Stimulated activated CD8-positive, alpha-beta memory T cell treated with anti-CD3 and anti-CD28 coated beads, Interleukin-15, amount 100 ng/mL, for 24 hours (primary cell): Measurements from ENCODE around the gene DOCK3.
"Not testable (repeated sequence)": the region's sequence is repeated elsewhere in the genome, so short reads cannot be mapped to it uniquely, and the experiment has no call there.

ENCODE experiments used
- DNase-seq: peaks from one replicate; pipeline ENCODE4 v3.0.0-alpha.2; 2020; ENCODE audit warnings: low read depth

DOCK3 gene

DNA sequence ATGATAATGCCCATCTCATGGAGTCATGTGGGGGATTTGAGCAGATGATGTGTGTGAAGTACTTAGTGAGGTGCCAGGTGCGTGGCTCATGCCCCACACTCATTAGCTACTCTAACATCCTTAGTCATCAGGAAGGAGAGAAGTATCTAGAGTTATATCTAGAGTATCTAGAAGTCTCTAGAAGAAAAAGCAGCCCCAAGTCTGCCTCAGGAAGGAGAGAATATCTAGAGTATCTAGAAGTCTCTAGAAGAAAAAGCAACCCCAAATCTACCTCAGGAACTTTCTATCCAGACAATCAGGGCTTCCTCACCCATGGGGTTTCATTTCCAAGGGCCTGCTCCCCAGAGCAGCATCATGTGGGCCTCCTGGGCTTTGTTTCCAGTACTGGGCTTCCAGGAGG, 24.7 kb upstream of the DOCK3 start:
- no peak for DNase-seq

DNA sequence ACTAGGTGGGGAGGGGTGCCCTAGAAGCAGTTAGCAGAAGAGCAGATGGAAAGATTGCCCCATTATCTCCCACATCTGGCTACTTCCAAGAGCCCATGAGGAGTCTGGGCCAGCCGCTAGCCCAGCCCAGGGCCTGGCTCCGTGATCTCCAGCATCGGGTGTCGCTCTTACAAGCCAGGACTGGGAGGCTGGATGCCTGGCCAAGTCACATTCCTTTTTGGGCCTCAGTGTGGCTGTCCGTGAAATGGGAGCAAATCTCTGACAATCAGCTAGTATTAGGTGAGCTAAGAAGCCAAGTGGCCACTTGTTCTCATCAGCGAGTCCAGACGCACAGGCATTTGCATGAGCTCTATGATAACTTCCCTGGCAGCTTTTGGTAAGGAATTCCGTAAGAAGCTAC, 23.3 kb upstream of the DOCK3 start:
- DNase-seq: no peak

DNA sequence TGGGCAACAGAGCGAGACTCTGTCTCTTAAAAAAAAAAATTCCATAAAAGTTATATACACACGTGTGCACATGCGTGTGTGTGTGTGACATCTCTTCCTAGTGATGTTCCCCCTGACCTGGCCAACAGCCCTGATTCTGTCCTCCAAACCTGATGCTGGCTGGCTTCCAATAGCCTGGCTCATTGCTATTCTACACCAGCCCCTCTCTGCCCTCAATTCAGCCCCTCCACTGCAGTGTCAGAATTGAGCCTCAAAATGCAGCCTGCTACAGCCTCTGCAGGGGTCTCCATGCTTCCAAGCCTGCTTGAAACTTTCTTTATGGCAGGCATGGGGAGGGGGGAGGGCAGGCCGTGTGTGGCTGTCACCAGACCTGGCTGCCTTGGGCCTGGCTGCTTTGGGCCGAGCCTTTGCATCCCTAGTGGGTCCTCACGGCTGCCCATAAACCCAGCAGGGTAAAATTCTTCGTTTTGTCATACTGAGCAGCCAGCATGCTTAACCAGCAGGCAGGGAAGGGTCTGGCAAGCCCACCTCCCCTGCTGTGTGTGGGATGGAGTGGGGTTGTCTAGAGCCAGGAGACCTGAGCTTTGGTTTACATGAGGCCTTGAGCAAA, 22.7 kb upstream of the DOCK3 start:
- no peak for DNase-seq

DNA sequence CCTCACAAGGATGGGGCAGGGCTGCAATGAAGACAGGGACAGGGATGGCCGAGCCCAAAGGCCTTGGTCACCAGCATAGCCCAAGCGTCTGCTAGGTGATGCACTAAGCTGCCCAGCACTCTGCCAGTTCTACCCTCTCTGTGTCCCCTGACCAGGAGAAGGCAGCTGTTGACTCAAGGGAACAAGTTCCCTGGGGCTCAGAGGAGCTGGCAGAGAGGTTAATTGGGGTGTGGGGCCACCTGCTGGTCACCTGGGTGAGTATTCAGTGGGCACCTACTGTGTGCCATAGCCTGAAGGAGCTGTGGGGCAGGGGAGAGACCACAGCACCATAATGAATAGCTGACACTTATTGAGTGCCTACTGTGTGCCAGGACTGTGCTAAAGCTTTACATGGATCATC, 22.0 kb upstream of the DOCK3 start:
- DNase-seq: no peak

DNA sequence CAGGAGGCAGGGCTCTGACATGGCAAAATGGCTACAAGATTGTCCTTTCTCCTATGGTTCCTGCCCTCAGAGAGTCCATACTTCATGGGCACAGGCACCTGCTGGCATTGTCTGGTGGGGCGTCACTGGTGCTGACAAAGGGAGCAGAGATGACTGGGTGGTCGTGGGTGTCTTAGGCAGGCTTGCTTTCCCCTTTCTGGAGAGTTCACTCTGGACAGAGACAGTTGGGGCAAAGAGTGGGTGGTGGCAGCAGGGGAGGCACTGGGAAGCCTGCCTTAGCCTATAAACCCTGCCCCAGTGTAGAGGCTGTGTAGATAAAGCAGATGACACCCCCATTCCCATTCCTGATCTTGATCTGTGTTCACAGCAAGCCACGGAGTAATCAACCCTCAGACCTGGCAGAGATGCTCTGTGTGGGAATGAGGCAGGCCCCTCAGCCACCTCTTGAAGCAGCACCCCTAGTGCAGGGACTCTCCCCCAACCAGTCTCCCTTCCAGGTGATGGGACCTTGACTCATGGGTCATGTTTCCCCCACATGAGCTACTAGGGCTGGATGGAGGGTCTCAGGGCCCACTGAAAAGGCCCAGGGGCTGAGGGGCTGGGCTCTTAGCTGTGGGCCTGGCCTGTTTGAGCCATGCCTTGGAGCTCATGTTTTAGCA, 20.7 kb upstream of the DOCK3 start:
- DNase-seq: no peak

DNA sequence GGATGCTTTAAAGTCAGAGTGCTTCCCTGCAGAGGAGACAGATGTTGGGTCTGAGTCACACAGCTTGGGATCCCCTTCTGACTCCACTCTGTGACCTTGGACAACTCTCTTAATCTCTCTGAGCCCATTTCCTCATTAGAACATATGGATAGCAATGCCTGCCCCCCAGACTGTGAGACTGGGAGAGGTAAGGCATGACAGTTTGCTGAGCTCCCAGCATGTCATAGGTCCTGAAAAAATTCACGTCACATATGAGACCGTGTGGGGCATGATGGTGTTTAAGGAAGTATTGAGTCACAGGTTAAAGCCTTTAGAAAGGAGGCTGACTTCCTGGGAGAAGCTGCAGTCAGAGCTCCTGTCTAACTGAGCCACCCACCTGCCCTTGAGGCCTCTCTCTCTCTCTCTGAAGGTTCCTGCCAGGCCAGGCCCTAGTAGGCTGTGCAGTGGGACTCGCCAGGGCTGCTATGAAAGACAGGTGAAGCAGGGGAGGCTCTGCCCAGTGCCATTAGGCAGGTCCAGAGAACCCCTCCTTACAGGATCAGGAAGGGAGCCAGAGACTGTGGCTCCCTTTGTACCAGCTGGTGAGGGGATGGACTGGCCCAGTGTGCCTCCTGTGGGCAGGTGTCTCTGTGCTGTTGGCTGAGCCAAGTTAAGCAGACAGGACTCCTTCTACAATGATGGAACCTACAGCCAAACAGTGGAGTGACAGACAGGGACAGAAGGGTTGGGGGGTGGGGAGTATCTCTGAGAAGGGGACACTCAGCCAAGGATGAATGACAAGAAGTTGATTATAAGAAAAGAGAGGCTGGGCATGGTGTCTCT, 19.5 kb upstream of the DOCK3 start:
- DNase-seq: no peak

DNA sequence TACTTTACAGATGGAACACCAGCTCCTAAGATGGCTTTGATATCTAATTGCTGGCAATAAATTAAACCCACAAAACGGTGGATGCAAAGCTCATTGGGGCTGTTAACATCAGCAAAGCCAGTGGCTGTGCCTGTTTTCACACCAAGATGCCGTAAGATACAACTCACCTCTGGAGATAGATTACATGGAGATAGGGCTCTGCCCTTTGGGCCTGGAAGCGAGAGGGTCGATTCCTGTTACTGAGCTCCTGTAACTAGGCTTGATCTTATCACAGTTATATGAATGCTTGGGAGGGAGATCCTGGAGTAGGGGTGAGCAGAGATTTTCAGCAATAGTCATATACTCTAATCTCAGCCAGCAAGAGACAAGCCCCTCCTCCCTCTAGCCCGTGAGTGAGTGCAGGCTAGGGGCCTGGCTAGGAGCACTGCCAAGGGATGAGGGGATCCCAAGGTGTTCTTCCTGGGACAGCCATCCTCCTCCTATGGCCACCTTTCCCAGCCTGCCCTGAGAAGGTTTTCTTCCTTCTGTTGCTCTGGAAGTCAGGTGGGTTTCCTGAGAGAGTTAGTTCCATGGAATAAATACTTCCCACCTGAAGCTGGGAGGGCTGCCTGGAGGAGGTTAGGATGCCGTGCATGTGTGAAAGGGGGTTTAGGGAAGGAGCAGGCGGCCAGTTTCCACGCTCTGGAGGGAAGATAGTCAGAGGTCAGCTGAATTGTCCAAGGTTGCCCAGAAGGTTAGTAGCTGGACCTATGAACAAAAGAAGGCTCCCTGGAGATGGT, 18.1 kb upstream of the DOCK3 start:
- no peak for DNase-seq

DNA sequence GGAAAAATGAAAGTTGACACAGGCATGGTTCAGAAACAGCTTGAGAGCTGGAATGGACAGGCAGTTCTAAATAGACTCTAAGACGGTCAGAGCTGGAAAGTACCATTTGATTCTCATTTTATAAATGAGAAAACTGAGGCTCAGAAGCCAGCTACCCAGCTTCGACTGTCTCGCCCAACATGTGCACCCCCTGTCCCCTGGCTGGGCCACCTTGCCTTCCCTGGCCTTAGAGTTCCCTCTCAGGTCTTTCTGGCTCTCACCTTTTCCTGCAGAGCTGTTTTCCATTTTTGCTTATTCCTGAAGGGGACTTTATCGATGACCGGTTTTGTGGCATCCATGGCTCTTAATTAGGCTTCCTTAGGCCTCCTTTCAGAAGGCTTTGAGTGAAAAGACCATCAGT, 17.3 kb upstream of the DOCK3 start:
- no peak for DNase-seq

DNA sequence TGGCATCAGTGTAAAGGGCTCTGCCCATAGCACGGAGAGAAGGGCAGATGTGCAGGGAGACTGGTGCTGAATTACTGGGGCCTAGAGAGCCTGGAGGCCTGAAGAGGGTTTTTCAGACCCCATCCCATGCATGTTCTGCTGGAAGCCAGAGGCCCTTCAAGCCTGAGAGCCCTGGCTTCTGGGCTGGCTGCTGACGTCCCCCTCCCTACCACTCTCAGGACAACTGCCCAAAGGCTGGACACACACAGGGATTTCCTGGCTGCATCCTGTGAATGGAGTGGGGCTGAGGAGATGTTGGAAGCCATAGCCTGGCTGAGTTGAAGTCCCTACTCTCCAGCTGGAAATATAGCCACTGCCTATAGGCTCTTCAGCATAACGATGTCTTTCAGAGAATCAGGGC, 16.9 kb upstream of the DOCK3 start:
- DNase-seq: no peak

DNA sequence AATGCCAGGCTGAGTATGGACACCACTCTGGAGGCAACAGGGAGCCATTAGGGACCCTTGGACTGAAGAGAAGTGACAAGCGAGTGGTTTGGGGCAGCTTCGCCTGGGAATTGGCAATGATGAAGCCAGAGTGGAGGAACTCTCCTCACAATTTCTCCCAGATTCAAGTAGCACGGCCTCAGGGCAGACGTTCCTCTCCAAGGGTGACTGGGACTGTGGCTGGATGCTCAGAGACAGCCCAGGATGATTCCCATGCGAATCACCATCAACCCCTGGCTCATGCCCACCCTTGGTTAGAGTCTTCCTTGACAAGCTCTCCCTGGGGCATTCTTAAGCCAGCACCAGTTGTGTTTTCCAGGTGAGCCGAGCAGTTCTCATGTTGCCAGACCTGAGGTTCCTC, 16.3 kb upstream of the DOCK3 start:
- DNase-seq: no peak

DNA sequence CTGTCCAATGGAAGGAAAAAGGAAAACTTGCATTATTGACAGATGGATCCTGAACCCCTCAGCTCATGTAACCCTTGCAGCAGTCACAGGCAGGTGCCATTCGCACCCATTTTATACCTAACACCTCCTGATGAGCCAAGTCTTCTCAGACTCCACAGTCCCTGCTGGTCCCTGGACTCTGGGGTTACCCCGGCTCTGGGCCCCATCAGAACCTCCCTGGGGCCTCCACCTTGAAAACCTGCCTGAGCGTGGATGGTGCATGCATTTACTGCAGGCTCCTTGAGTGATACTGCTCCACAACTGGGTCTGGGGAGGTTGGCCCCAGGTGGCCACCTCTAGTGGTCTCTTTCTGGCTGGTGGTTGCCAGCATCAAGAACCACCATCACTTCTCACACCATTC, 15.9 kb upstream of the DOCK3 start:
- no peak for DNase-seq

DNA sequence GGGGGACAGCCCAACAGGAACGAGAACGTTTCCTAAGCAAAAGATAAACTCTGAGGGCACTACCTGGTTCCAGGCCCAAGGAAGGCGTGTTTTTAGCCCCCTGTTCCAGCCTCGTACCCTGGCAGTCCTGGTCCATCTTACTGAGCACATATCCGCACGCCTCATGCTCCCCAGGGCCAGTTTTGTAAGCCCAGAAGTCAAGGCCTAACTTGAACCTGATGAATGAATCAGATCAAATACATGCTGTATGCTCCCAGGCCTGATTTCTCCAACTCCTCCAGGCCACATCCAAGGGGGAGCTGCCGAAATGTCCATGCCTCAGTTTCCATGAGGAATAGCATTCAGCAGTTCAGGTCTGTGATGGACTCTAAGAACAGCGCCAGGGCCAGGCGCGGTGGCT, 14.3 kb upstream of the DOCK3 start:
- DNase-seq: no peak

DNA sequence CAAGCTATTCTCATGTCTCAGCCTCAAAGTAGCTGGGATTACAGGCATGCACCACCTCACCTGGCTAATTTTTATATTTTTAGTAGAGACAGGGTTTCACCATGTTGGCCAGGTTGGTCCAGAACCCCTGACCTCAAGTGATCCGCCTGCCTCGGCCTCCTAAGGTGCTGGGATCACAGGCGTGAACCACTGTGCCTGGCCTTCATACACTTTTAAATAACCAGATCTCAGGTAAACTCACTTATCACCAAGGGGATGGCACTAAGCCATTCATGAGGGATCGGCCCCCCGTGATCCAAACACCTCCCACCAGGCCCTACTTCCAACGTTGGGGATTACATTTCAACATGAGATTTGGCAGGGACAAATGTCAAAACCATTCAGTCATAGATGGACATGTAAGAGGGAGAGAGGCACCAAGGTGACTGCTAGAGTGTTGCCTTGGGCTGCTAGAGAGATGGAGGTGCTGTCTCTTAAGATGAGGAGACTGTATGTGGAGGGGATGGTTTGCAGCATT, 13.3 kb upstream of the DOCK3 start:
- no peak for DNase-seq

DNA sequence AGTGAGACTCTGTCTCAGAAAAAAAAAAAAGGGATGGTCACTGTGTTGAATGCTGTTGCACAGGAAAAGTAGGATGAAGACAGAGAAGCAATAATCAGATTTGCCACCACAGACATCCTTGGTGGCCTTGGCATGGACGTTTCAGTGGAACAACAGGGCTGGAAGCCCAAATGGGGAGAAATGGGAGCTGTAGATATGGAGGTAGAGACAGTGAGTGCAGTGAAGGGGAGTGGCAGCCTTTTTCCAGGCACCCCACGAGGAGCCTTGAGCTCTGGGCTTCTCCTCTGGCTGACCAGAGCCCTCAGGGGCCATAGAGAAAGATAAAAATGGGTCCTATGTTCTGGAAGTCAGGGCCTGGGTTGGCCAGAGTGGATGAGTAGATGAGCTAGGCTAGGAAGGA, 12.3 kb upstream of the DOCK3 start:
- no peak for DNase-seq

DNA sequence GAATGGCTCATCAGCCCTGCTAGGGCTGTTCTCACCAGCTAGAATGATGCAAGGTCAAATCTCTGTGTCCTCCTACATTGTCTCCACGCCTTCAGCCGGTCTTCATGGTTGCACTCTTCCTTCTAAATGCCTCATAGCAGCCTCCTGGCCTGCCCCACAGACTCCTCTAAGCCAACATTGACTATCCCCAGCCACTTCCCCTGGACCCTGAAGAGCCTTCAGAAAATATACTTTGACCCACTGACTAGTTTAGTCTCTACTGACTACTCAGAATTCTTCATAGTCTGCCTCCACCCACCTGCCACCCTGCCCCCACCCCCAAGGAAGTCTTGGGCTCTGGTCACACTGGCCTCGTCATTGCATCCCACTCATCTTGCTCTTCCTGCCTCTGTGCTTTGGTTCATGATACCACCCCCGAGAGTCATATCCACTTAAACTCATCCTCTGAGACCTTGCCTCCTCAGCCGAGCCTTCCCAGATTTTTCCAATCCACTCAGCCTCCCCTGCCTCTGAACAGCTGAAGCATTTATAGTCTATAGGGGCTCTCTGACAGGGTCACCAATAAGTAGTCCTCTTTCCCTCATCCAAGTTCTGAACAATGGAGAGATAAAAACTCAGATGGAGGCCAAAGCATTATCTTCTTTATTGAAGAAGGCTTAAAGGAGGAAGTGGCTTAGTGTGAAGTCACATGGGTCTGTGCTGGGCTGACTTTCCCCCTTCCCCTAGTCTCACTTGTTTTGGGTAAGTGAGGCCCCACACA, 9.5 kb upstream of the DOCK3 start:
- DNase-seq: no peak

DNA sequence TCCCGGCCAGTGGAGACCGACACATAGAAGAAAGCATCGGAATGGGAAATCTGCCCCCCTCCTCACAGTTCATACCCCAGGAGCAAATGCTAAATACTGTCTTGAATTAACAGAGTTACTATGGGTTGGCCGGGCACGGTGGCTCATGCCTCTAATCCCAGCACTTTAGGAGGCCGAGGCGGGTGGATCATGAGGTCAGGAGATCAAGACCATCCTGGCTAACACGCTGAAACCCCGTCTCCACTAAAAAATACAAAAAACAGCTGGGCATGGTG, 8.9 kb upstream of the DOCK3 start:
- not testable (repeated sequence) for DNase-seq

DNA sequence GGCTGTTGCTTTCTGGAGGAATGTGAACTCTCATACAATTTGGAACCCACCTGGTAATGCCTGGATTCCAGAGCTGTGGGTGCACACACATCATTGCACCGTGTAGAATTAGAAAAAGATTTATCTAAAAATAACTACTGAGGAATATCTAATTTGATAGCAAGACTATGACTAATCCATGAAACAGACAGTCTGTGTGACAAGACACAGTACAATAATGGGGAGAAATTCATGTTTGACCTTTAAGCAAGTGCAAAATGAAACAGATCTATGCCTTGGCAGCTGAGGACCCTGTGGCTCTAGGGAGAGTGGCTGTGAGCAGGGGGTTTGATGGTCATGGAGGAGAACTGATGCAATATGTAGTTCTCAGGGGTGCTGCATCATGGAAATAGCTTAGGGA, 7.9 kb upstream of the DOCK3 start:
- no peak for DNase-seq

DNA sequence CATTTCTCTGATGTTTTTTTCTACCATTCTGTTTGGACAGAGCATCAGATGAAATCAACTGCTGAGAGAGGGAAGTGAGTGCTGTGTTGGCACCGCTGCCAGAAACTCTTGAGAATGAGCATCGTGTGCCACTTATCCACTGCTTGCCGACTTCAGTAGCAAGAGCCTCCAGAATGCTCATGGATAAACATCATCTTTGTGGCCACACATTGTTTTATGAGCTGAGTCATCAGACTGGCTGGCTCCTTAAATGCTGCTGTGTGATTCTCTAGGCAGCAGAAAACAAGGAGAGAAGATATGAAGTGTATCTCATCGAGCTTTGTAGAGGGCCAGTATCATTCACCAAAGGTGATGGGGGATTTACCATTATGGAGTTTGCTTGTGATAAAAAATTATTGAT, 3.4 kb upstream of the DOCK3 start:
- DNase-seq: no peak

DNA sequence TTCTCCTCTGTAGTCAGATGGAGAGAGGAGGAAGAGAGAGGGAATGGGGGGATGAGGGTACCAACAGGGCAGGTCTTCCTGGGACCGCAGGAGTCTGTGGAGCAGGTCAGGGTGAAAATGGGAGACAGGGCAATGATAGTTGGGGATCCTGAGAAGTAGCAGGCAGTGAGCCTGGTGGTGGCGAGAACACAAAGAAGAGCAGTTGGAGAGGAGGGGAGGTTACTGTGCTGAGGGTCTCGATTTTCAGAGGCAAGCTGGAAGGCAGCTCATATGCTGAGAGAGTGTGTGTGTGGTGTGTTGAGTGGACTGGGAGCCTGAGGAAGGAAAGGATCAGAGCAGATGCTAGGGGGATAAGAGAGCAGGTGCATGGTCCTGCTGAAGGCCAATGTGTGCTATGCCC, 2.1 kb upstream of the DOCK3 start:
- DNase-seq: no peak

DNA sequence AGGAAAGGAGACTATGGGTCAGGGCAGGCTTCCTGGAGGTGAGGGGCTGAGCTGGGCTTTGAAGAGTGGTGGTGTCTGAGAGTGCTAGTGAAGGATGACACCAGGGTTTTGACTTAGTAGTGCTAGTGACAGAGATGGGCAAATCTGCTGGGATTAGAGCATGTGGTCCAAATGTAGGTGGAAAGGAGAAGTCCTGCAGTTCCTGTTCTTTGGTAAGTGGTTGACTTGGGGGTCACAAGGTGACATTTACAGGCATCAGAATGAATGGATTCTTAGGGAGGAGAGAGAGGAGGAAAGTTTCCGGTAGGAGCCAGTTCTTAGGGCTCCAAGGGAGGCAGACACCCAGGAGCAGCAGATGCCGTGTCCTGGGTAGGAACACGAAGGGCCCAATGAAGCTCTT, 796 bp upstream of the DOCK3 start:
- DNase-seq: no peak

DNA sequence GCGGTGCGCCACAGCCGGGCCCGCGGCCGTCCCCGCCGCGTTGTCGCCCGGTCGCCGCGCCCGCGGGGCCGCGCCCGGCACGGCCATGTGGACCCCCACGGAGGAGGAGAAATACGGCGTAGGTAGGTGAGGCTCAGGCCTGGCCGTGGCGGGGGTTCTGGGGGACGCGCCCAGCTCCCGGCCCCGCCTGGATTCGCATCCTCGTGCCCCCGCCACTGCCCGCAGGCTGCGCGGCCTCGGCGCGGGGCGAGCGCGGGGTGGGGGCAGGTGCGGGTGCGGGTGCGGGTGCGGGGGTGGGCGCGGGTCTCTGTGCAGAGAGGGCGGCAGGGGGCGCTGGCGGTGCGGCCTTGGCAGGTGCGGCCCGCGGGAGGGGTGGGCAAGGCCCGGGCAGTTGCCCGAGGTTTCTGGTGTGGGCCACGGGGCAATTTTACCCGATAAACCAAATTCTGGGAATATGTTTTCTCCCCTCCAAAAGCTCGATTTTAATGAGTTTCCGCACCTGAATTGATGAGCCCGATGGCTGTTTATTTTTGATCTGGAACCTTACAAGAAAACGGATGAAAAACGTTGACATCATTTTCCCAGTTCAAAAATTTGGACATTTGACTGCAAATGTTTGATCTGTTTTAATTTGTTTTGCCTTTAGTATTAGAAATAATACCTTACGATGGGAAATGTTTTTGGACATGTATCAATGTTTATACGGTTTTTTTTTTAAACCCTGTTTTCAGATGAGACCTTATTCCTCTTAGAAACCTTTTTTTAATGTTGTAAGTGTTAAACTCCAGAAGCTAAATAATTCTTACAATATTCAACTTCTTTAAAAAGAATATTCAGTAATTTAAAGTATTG, 678 bp downstream of the DOCK3 start:
- peak; percentile 33 for DNase-seq
